M059J (cell line): ENCODE data around the gene TM9SF2. TPM values are rescaled to one million over a fixed set of nuclear protein-coding genes. Genes with fewer than 3 reads are reported as not detected.

Experiments
- total RNA-seq: library from RNA; depleted of rRNA; stranded (reverse); fragments of >200 nt; shearing (Covaris generic); gene quantifications from 2 replicates; pipeline ENCODE4 v1.2.3, GENCODE V29; 2014; rRNA removed

TM9SF2 gene
- total RNA-seq, 1 experiment from 2014 or later: 215 TPM

Other genes with a start within 250 kb of the TM9SF2 start
- gene GPR18, start 243.1 kb upstream of the TM9SF2 start, total RNA-seq: not detected in 2 replicates
- gene GPR183, start 194.1 kb upstream of the TM9SF2 start, total RNA-seq: 0.12 and 0.74 TPM in 2 replicates
- 0.07 and 0.12 TPM in 2 replicates for gene CLYBL, start 105.2 kb downstream of the TM9SF2 start, total RNA-seq